ENCODE results near the gene SREBF1. TPM values are rescaled to one million over a fixed set of nuclear protein-coding genes. Genes with fewer than 3 reads are reported as not detected.

SREBF1 gene
- total RNA-seq, 1 donor from 2014 or later, result 81.2 TPM

GRCh38 chr17:17819561-17819995 is 17.2 kb downstream of the SREBF1 start:
- peak overlapping the region; percentile 64 for H3K4me3 Mint-ChIP-seq

GRCh38 chr17:17819111-17819510 is 17.7 kb downstream of the SREBF1 start:
- H3K9me3 Mint-ChIP-seq, result no peaks in the 10 kb centered on the region
- DNase-seq (ENCODE audit: extremely low spot score, unreplicated experiment), result no peak
- H3K4me1 Mint-ChIP-seq (ENCODE audit: unreplicated experiment), result peaks cover 30% of the 10 kb centered on the region
- no peaks in the 10 kb centered on the region for H3K27me3 Mint-ChIP-seq
- TF ChIP-seq CTCF (conservative IDR thresholded peaks at IDR 0.05), result no peak
- no peaks in the 10 kb centered on the region for H3K36me3 Mint-ChIP-seq
- peak overlapping the region; percentile 82 for H3K27ac Mint-ChIP-seq
- H3K4me3 Mint-ChIP-seq, result no peak overlapping the region

More at GRCh38 chr17:17819561-17819995, 17.2 kb downstream of the SREBF1 start:
- no peak for DNase-seq (ENCODE audit: extremely low spot score, unreplicated experiment)
- no peaks in the 10 kb centered on the region for H3K9me3 Mint-ChIP-seq
- peaks cover 34% of the 10 kb centered on the region for H3K4me1 Mint-ChIP-seq (ENCODE audit: unreplicated experiment)
- no peaks in the 10 kb centered on the region for H3K36me3 Mint-ChIP-seq
- H3K27me3 Mint-ChIP-seq, result no peaks in the 10 kb centered on the region
- TF ChIP-seq CTCF (conservative IDR thresholded peaks at IDR 0.05), result no peak
- H3K27ac Mint-ChIP-seq, result peak overlapping the region; percentile 82

- Mint-ChIP-seq H3K4me3 (peak overlapping the region; percentile 44), H3K27me3 (no peaks in the 10 kb centered on the region), H3K27ac (peak overlapping the region; percentile 82), H3K9me3 (no peaks in the 10 kb centered on the region), H3K4me1 (ENCODE audit: unreplicated experiment) (peaks cover 25% of the 10 kb centered on the region), H3K36me3 (no peaks in the 10 kb centered on the region)
- no peak for DNase-seq (ENCODE audit: extremely low spot score, unreplicated experiment)
- no peak for TF ChIP-seq CTCF (conservative IDR thresholded peaks at IDR 0.05)
Observed at GRCh38 chr17:17818088-17818526, 18.7 kb downstream of the SREBF1 start.

- H3K27ac Mint-ChIP-seq, result peak overlapping the region; percentile 82
- no peaks in the 10 kb centered on the region for H3K9me3 Mint-ChIP-seq
- TF ChIP-seq CTCF (conservative IDR thresholded peaks at IDR 0.05), result no peak
- peaks cover 19% of the 10 kb centered on the region for H3K4me1 Mint-ChIP-seq (ENCODE audit: unreplicated experiment)
- peak overlapping the region; percentile 14 for H3K4me3 Mint-ChIP-seq
- no peaks in the 10 kb centered on the region for H3K27me3 Mint-ChIP-seq
- no peaks in the 10 kb centered on the region for H3K36me3 Mint-ChIP-seq
- DNase-seq (ENCODE audit: extremely low spot score, unreplicated experiment), result no peak
Observed at GRCh38 chr17:17817552-17817947, 19.2 kb downstream of the SREBF1 start.

GRCh38 chr17:17816831-17817551 is 19.8 kb downstream of the SREBF1 start:
- H3K27me3 Mint-ChIP-seq, result no peaks in the 10 kb centered on the region
- no peak for DNase-seq (ENCODE audit: extremely low spot score, unreplicated experiment)
- H3K4me3 Mint-ChIP-seq, result no peak overlapping the region
- H3K27ac Mint-ChIP-seq, result peak overlapping the region; percentile 82
- no peaks in the 10 kb centered on the region for H3K9me3 Mint-ChIP-seq
- peaks cover 23% of the 10 kb centered on the region for H3K4me1 Mint-ChIP-seq (ENCODE audit: unreplicated experiment)
- TF ChIP-seq CTCF (conservative IDR thresholded peaks at IDR 0.05), result peak; percentile 44
- H3K36me3 Mint-ChIP-seq, result no peaks in the 10 kb centered on the region
